K562 (cell line): ENCODE measurements around the gene SCN4A. TPM values are rescaled to one million over a fixed set of nuclear protein-coding genes. Genes with fewer than 3 reads are reported as not detected.

ENCODE experiments used
- ATAC-seq: fragments of 200-7000 bp; cut with Tn5 transposase; 3 replicates; pipeline ENCODE4 v1.9.1; 2020; ENCODE audit warnings: moderate library complexity
- BruUV-seq: library from RNA; stranded (reverse); fragments of 400-500 nt; replicated peaks from 2 replicates; lab custom pipeline; 2021; lab: Mats Ljungman, UMichigan
- CTCF ChIA-PET: fragments of 300-600 bp; formaldehyde crosslinking; extraction: SDS; loops from one replicate; lab custom pipeline; 2021; ENCODE audit warnings: low intra/inter-chr PET ratio; lab: Yijun Ruan, JAX
- POLR2A ChIA-PET: fragments of 300-600, 350-650 bp; sonication (Branson Sonifier 250); formaldehyde crosslinking; extraction: SDS; loops from one replicate; lab custom pipeline; 2021; ENCODE audit warnings: antibody characterized with exemption, inconsistent platforms; lab: Yijun Ruan, JAX
- DNase-seq, 4 experiments: peaks; one replicate each; pipeline versions ENCODE4 v3.0.0 to v3.0.0-alpha.2; 2011 to 2018; ENCODE audit warnings: low spot score in 3 of 4, mixed read lengths in 3 of 4; ENCODE audit errors: extremely low read depth in 1 of 4
- FAIRE-seq: peaks from 2 replicates; lab custom pipeline; 2011; peaks lifted over from hg19 to GRCh38; lab: Jason Lieb, UNC
- H2AFZ ChIP-seq: 2 replicates; pipeline ENCODE4 v1.6.0; 2011; ENCODE audit warnings: low read depth, low read length, control low read depth, inconsistent platforms
- H3K27ac ChIP-seq: fragments of 200-600 bp; 3 replicates; pipeline ENCODE4 v1.8.0; 2011; ENCODE audit warnings: low read depth, mild to moderate bottlenecking, control low read depth, inconsistent platforms, low read length, moderate library complexity, mixed read lengths; ENCODE audit errors: extremely low read depth
- H3K27me3 ChIP-seq, 2 experiments: fragments of 300-600 bp in 1 of 2; 2 replicates in 1 of 2; 3 replicates in 1 of 2; pipeline versions ENCODE4 v1.6.0 to v1.8.0; 2011; ENCODE audit warnings: inconsistent platforms in 2 of 2, low read length in 2 of 2, mild to moderate bottlenecking in 1 of 2, mixed read lengths in 1 of 2, moderate library complexity in 1 of 2; ENCODE audit not compliant: control insufficient read depth in 2 of 2, insufficient read depth in 2 of 2
- H3K36me3 ChIP-seq: fragments of 300-600 bp; 3 replicates; pipeline ENCODE4 v1.8.0; 2011; ENCODE audit warnings: mild to moderate bottlenecking, low read length, inconsistent platforms; ENCODE audit not compliant: control insufficient read depth, insufficient read depth
- H3K4me1 ChIP-seq, 2 experiments: fragments of 200-600 bp in 1 of 2; replicated peaks in 1 of 2; 2 replicates in 1 of 2; 3 replicates in 1 of 2; pipeline versions ENCODE4 v1.5.1 to v1.8.0; 2011; ENCODE audit warnings: inconsistent platforms in 2 of 2, low read length in 2 of 2, mild to moderate bottlenecking in 1 of 2, mixed read lengths in 1 of 2, moderate library complexity in 1 of 2; ENCODE audit not compliant: control insufficient read depth in 2 of 2, insufficient read depth in 2 of 2
- H3K4me2 ChIP-seq: 2 replicates; pipeline ENCODE4 v1.6.1; 2011; ENCODE audit warnings: low read length, control low read depth, inconsistent platforms, mixed read lengths; ENCODE audit not compliant: insufficient read depth
- H3K4me3 ChIP-seq: fragments of 200-600 bp; sonication (generic), shearing (Covaris generic); 2 replicates; pipeline ENCODE4 v1.5.1; 2016; ENCODE audit warnings: control low read depth, inconsistent platforms
- H3K79me2 ChIP-seq: fragments of 200-600 bp; 3 replicates; pipeline ENCODE4 v1.8.0; 2011; ENCODE audit warnings: low read length, inconsistent platforms; ENCODE audit not compliant: control insufficient read depth, insufficient read depth
- H3K9ac ChIP-seq, 2 experiments: 2 replicates each; pipeline versions ENCODE4 v1.6.0 to v1.6.1; 2011; ENCODE audit warnings: low read depth in 2 of 2, low read length in 2 of 2, control low read depth in 1 of 2, inconsistent platforms in 1 of 2, mild to moderate bottlenecking in 1 of 2, mixed read lengths in 1 of 2; ENCODE audit not compliant: insufficient read depth in 1 of 2
- H3K9me1 ChIP-seq: one replicate; pipeline ENCODE4 v1.6.0; 2011; ENCODE audit warnings: inconsistent platforms, mild to moderate bottlenecking, low read length, moderate library complexity; ENCODE audit not compliant: control insufficient read depth, insufficient read depth
- H3K9me3 ChIP-seq: replicated peaks from 2 replicates; pipeline ENCODE4 v1.5.1; 2011; ENCODE audit warnings: low read depth, low read length, inconsistent platforms; ENCODE audit not compliant: control insufficient read depth, insufficient read depth
- H4K20me1 ChIP-seq: replicated peaks from 2 replicates; pipeline ENCODE4 v1.6.1; 2011; ENCODE audit warnings: low read length, inconsistent platforms, mixed read lengths; ENCODE audit not compliant: control insufficient read depth, insufficient read depth
- CHCHD3 ChIP-seq: fragments of 250-450 bp; sonication (Bioruptor Pico); IDR thresholded peaks from 2 replicates; pipeline ENCODE4 v2.1.2; 2022; ENCODE audit warnings: mild to moderate bottlenecking
- CTCF ChIP-seq, 3 experiments: IDR thresholded peaks in 2 of 3; conservative IDR thresholded peaks in 1 of 3; 2 replicates each; pipeline ENCODE4 v1.5.1; 2011 to 2012; ENCODE audit warnings: low read length in 3 of 3, mild to moderate bottlenecking in 3 of 3, control low read depth in 2 of 3, improper control_type of control experiment in 1 of 3, inconsistent platforms in 1 of 3, low read depth in 1 of 3, mixed read lengths in 1 of 3, moderate library complexity in 1 of 3; ENCODE audit not compliant: insufficient read depth in 2 of 3
- ETV1 ChIP-seq: fragments of 450-650 bp; conservative IDR thresholded peaks from 2 replicates; pipeline ENCODE4 v1.6.1; 2016; ENCODE audit warnings: missing genetic modification characterization, control low read depth, low read depth, missing compliant biosample characterization
- EWSR1 ChIP-seq: fragments of 450-650 bp; IDR thresholded peaks from 2 replicates; pipeline ENCODE4 v1.6.1; 2018; ENCODE audit warnings: borderline replicate concordance, mild to moderate bottlenecking, low read depth, moderate library complexity; ENCODE audit not compliant: partially characterized antibody
- MCM5 ChIP-seq: fragments of 450-650 bp; IDR thresholded peaks from 2 replicates; pipeline ENCODE4 v1.6.1; 2016; ENCODE audit warnings: low read depth
- MEIS2 ChIP-seq: fragments of 450-650 bp; IDR thresholded peaks from 2 replicates; pipeline ENCODE4 v1.6.1; 2014; ENCODE audit warnings: mild to moderate bottlenecking; ENCODE audit not compliant: partially characterized antibody
- NONO ChIP-seq, 2 experiments: fragments of 200-400 bp in 1 of 2; fragments of 450-650 bp in 1 of 2; formaldehyde crosslinking in 1 of 2; IDR thresholded peaks; 2 replicates each; pipeline ENCODE4 v1.6.1; 2017; ENCODE audit warnings: low read depth in 2 of 2, mild to moderate bottlenecking in 2 of 2, moderate library complexity in 2 of 2, low read length in 1 of 2
- NR2C2 ChIP-seq, 2 experiments: fragments of 200-800 bp in 1 of 2; sonication (Bioruptor generic) in 1 of 2; sonication (generic) in 1 of 2; formaldehyde crosslinking in 1 of 2; IDR thresholded peaks; 2 replicates each; pipeline versions ENCODE4 v1.6.1 to v1.8.0; 2016 to 2022; ENCODE audit warnings: mild to moderate bottlenecking in 1 of 2, missing compliant biosample characterization in 1 of 2, missing genetic modification characterization in 1 of 2, missing genetic modification reagents in 1 of 2
- PHF20 ChIP-seq: fragments of 450-650 bp; IDR thresholded peaks from 2 replicates; pipeline ENCODE4 v1.6.1; 2018; ENCODE audit not compliant: partially characterized antibody
- PKNOX1 ChIP-seq: fragments of 450-650 bp; IDR thresholded peaks from 2 replicates; pipeline ENCODE4 v1.6.1; 2016
- PTRF ChIP-seq: fragments of 450-650 bp; IDR thresholded peaks from 2 replicates; pipeline ENCODE4 v1.6.1; 2016; ENCODE audit warnings: mild to moderate bottlenecking, missing genetic modification characterization, missing compliant biosample characterization
- RAD21 ChIP-seq, 2 experiments: fragments of 250-450 bp in 1 of 2; fragments of 450-650 bp in 1 of 2; sonication (Bioruptor Pico) in 1 of 2; formaldehyde crosslinking in 1 of 2; IDR thresholded peaks in 1 of 2; conservative IDR thresholded peaks in 1 of 2; 2 replicates each; pipeline versions ENCODE4 v1.4.0 to v1.8.0; 2020 to 2022; ENCODE audit warnings: mild to moderate bottlenecking in 2 of 2, moderate library complexity in 1 of 2
- THRAP3 ChIP-seq: fragments of 450-650 bp; IDR thresholded peaks from 2 replicates; pipeline ENCODE4 v1.6.1; 2016; ENCODE audit warnings: mild to moderate bottlenecking, inconsistent platforms, borderline replicate concordance
- ZFP1 ChIP-seq: fragments of 450-650 bp; formaldehyde crosslinking; IDR thresholded peaks from 2 replicates; pipeline ENCODE4 v1.4.0; 2020; ENCODE audit warnings: mild to moderate bottlenecking, mixed read lengths
- ZKSCAN8 ChIP-seq: fragments of 200-800 bp; sonication (Bioruptor generic); IDR thresholded peaks from 2 replicates; pipeline ENCODE4 v1.6.1; 2016; ENCODE audit warnings: missing genetic modification characterization, missing compliant biosample characterization
- ZNF175 ChIP-seq: fragments of 200-800 bp; sonication (Bioruptor generic); IDR thresholded peaks from 2 replicates; pipeline ENCODE4 v1.6.1; 2016; ENCODE audit warnings: low read depth, mild to moderate bottlenecking, missing genetic modification characterization, missing compliant biosample characterization
- WGBS: fragments of 100-300 bp; shearing (Covaris generic); methylation state at CpG from one replicate; pipeline ENCODE4 v1.1.6; 2016; ENCODE audit warnings: low coverage, mixed read lengths; ENCODE audit not compliant: insufficient coverage; ENCODE audit errors: missing lambda C conversion rate; 5-methylcytosine and 5-hydroxymethylcytosine counted together
- in situ Hi-C: fragments of 300-500 bp; cut with MboI; formaldehyde crosslinking; loops from 4 replicates; pipeline ENCODE4 v1.15.0; 2018; ENCODE audit warnings: inconsistent platforms, mixed read lengths
- intact Hi-C: fragments of 100-400 bp; cut with micrococcal nuclease; formaldehyde crosslinking; loops from 2 replicates; pipeline ENCODE4 v1.14.2; 2022
- polyA plus RNA-seq, 8 experiments: library from polyadenylated mRNA; depleted of rRNA in 4 of 8; stranded (reverse) in 5 of 8; unstranded in 3 of 8; fragments of >200 nt; fragmentation: Nextera tagmentation in 2 of 8; fragmentation: Illumina TruSeq in 1 of 8; extraction: Ambion mirVana in 2 of 8; extraction: Trizol in 1 of 8; gene quantifications; 2 replicates each; pipeline versions ENCODE4 v1.2.1 to v1.2.3, GENCODE V29; 2011 to 2014; ENCODE audit warnings: inconsistent platforms in 1 of 8, missing spikeins in 1 of 8
- total RNA-seq, 7 experiments: library from RNA; depleted of rRNA in 6 of 7; stranded (reverse); fragments of >200 nt in 6 of 7; fragmentation: Illumina TruSeq in 2 of 7; extraction: Trizol in 2 of 7; gene quantifications; 2 replicates each; pipeline versions ENCODE4 v1.2.1 to v1.2.3, GENCODE V29; 2011 to 2021; ENCODE audit warnings: low replicate concordance in 1 of 7

The SCN4A gene
- total and polyA plus RNA-seq, 9 of the 15 experiments (the other 6 are each of a cell fraction or from before 2014, with no cell fraction given) = 0.29 to 2.6 (median 1.4) TPM

DNA sequence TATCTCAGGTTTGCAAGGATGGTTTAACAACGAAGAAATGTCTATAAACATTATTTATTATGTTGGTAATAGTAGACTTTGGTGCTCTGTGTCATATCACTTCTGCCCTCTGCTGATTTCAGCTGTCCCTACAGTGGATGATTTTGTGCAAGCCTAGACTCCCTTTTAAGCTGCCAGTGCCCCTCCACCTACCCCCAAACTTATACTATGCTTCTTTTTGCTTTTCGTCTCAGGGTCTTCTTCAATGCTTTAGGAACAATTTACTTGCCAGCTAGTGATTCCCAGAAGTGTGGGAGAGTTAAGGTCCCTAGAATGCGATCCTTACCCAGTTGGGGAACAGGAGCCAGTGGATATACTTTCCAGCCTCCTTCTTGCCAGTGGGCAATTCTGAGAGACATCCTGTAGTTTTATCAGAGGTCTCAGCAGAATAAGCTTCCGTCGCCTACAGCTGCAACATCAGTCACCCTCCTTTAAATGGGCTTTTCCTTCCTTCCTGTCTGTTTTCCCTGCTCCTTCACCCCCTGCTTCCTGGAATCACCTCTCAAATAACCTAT, 43.6 kb upstream of the SCN4A start:
- intact Hi-C loops = no loop called here
- BruUV-seq = no TSS peak
- H3K36me3 ChIP-seq = no peaks in the 10 kb centered on the region
- H3K4me3 ChIP-seq = no peak overlapping the region
- H3K9me1 ChIP-seq = no peaks in the 10 kb centered on the region
- H3K9ac ChIP-seq = peak overlapping the region in 1 of 2 experiments; percentile 39; a peak in 1 of 4 replicates
- peak in 1 of 4 experiments; percentile 7 for DNase-seq
- 16% methylated on average over 5 of the region's 5 CpGs for WGBS
- no peaks in the 10 kb centered on the region for H3K27me3 ChIP-seq
- ChIA-PET CTCF (interaction anchor here (0.6 kb wide), 1 partner anchor 70 kb away, joined by 3 read pairs; no protein-coding TSS in a partner anchor), POLR2A (interaction anchor here (1.0 to 1.3 kb wide), 2 partner anchors 14 to 66 kb away, joined by 3 to 4 read pairs; no protein-coding TSS in a partner anchor)
- H3K27ac ChIP-seq = no peak overlapping the region; the same call in 2 of the 3 replicates
- peak; percentile 35 for FAIRE-seq
- no peaks in the 10 kb centered on the region for H3K9me3 ChIP-seq
- no peaks in the 10 kb centered on the region for H4K20me1 ChIP-seq
- H3K4me1 ChIP-seq = peaks cover 2 to 4% of the 10 kb centered on the region in 2 experiments; a peak in 3 of 5 replicates
- H3K79me2 ChIP-seq = no peaks in the 10 kb centered on the region
- in situ Hi-C loops = no loop called here
- peak; percentile 89 for ATAC-seq
- peak overlapping the region; percentile 83 for H2AFZ ChIP-seq
- peak overlapping the region; percentile 7; the same call in 1 of the 2 replicates for H3K4me2 ChIP-seq
- TF ChIP-seq CHCHD3 (CRISPR knock-in tag) (no peak), MEIS2 (peak; percentile 57), CTCF (IDR thresholded peaks at IDR 0.05 in 2 of 3, conservative IDR thresholded peaks at IDR 0.05 in 1 of 3; ENCODE audit: insufficient read depth in 2 of 3, low read depth in 1 of 3, low read length in 3 of 3) (peak; percentile 27 to 48 (median 42); a peak in 4 of 6 replicates), PHF20 (no peak), EWSR1 (no peak), NR2C2 (CRISPR knock-in tag; IDR thresholded peaks at IDR 0.05) (no peak), NR2C2 (tag; IDR thresholded peaks at IDR 0.05) (no peak), NONO (IDR thresholded peaks at IDR 0.05; ENCODE audit: low read depth in 2 of 2, low read length in 1 of 2) (no peak), RAD21 (CRISPR knock-in tag; conservative IDR thresholded peaks at IDR 0.05 in 1 of 2, IDR thresholded peaks at IDR 0.05 in 1 of 2) (peak; percentile 10 to 51; a peak in 2 of 4 replicates), ZNF175 (CRISPR knock-in tag) (0 out of 2 replicates have a peak, but pooled peaks have one; percentile 32), PTRF (tag) (no peak), ZFP1 (no peak), PKNOX1 (0 out of 2 replicates have a peak, but pooled peaks have one; percentile 19), ETV1 (tag) (peak; percentile 59; the same call in 1 of the 2 replicates), THRAP3 (no peak), MCM5 (no peak), ZKSCAN8 (CRISPR knock-in tag) (0 out of 2 replicates have a peak, but pooled peaks have one; percentile 29)
